ENCODE data around the gene PACSIN2. TPM values are rescaled to one million over a fixed set of nuclear protein-coding genes. Genes with fewer than 3 reads are reported as not detected.
A peak's percentile ranks its signal among the peaks of the same experiment; 100 is the strongest.
"Not testable (repeated sequence)": the region's sequence is repeated elsewhere in the genome, so short reads cannot be mapped to it uniquely, and the experiment has no call there.

Gene PACSIN2
- total RNA-seq, 1 donor from 2014 or later: 93.4 TPM

DNA sequence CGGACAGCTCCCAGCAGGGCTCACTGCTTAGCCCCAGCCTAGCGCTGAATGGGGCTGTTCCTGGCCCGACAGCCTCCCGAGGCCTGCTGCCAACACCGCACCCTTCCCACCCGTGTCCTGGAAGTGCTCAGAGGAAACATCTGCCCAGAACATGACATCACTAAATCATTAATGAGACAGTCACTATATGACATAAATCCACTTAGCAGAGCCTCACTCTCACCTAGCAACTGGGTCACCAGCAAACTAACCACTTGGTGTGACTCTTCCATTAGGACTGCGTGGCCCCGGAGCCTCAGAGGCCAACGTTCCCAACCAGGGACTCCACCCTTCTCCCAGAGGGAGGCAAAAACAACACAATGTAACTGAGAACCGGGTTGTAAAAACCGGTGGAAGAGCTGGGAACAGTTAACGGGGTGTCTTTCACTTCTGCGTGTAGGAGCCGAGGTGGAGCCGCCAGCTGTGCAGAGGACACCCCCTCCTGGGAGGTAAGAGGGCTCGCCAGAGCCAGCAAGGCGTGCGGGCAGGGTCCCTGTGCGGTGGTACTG, 21.4 kb upstream of the PACSIN2 start:
- TF ChIP-seq, protein P1, sequence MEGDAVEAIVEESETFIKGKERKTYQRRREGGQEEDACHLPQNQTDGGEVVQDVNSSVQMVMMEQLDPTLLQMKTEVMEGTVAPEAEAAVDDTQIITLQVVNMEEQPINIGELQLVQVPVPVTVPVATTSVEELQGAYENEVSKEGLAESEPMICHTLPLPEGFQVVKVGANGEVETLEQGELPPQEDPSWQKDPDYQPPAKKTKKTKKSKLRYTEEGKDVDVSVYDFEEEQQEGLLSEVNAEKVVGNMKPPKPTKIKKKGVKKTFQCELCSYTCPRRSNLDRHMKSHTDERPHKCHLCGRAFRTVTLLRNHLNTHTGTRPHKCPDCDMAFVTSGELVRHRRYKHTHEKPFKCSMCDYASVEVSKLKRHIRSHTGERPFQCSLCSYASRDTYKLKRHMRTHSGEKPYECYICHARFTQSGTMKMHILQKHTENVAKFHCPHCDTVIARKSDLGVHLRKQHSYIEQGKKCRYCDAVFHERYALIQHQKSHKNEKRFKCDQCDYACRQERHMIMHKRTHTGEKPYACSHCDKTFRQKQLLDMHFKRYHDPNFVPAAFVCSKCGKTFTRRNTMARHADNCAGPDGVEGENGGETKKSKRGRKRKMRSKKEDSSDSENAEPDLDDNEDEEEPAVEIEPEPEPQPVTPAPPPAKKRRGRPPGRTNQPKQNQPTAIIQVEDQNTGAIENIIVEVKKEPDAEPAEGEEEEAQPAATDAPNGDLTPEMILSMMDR (IDR thresholded peaks at IDR 0.05): no peak
- Mint-ChIP-seq H3K36me3 (ENCODE audit: low read depth) (no peaks in the 10 kb centered on the region), H3K4me3 (ENCODE audit: unreplicated experiment) (no peak overlapping the region), H3K27me3 (ENCODE audit: low read depth) (no peaks in the 10 kb centered on the region), H3K4me1 (ENCODE audit: low read depth) (peaks cover 14% of the 10 kb centered on the region), H3K9me3 (ENCODE audit: low read depth) (no peaks in the 10 kb centered on the region), H3K27ac (ENCODE audit: unreplicated experiment) (peak overlapping the region; percentile 83)
- no peak for DNase-seq (ENCODE audit: low spot score)

DNA sequence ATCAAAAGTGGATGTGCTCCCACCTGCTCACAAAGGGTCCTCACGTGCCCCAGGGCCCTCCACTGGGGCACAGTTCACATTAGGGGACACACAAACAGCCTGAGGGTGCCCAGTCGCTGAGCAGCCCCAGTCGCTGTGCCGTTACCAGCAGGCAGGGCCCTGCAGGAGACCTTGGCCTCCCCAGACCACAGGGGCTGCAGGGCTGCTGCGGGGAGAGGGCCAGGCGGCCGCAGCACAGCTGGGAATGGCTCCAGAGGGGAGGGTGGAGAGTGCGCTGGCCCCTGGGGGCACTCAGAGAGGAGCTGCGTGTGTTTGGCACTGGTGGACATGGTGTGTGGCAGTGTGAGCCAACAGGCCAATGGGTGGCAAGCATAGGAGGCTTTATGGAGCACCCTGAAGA, 20.3 kb upstream of the PACSIN2 start:
- Mint-ChIP-seq H3K36me3 (ENCODE audit: low read depth) (no peaks in the 10 kb centered on the region), H3K27me3 (ENCODE audit: low read depth) (no peaks in the 10 kb centered on the region), H3K4me1 (ENCODE audit: low read depth) (peaks cover 14% of the 10 kb centered on the region), H3K4me3 (ENCODE audit: unreplicated experiment) (no peak overlapping the region), H3K27ac (ENCODE audit: unreplicated experiment) (no peak overlapping the region), H3K9me3 (ENCODE audit: low read depth) (no peaks in the 10 kb centered on the region)
- TF ChIP-seq, protein P1 (IDR thresholded peaks at IDR 0.05): no peak
- no peak for DNase-seq (ENCODE audit: low spot score)

DNA sequence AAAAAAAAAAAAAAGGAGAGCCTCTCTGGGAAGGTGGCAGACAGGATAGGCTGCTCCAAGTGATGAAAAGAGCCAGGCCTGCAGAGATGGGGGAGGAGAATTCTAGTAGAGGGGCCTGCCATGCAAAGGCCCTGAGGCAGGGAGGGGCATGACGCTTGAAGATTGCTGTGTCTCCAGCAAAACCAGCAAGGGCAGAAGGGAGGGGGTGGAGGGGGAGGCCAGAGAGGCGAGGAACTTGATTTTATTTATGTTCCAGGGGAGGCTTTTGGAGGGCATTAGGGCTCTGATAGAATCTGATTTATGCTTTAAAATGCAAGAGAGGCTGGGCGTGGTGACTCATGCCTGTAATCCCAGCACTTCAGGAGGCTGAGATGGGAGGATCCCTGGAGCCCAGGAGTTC, 16.7 kb upstream of the PACSIN2 start:
- Mint-ChIP-seq H3K27me3 (ENCODE audit: low read depth) (no peaks in the 10 kb centered on the region), H3K36me3 (ENCODE audit: low read depth) (no peaks in the 10 kb centered on the region), H3K9me3 (ENCODE audit: low read depth) (no peaks in the 10 kb centered on the region), H3K27ac (ENCODE audit: unreplicated experiment) (no peak overlapping the region), H3K4me3 (ENCODE audit: unreplicated experiment) (no peak overlapping the region), H3K4me1 (ENCODE audit: low read depth) (peaks cover 14% of the 10 kb centered on the region)
- no peak for DNase-seq (ENCODE audit: low spot score)
- TF ChIP-seq, protein P1 (IDR thresholded peaks at IDR 0.05): no peak

DNA sequence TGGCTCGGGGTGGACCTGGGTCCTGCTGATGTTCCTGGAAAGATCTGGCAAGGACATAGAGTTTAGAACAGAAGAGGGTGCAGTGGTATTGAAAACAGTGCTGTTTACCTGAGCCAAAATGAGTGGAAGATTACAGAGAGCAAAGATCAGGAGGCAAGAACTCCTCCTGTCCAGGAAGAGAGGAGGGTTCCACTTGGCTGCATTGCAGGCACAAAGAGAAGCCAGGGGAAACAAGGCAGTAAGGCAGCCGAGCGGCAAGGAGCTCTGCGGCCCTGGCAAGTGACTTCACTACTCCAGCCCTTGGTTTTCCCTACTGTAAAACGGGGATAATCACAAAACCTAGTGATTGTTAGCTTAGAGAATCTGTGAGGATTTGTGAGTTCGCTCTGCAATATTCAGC, 3.7 kb upstream of the PACSIN2 start:
- no peak overlapping the region for H3K27ac Mint-ChIP-seq (ENCODE audit: unreplicated experiment)
- no peaks in the 10 kb centered on the region for H3K27me3 Mint-ChIP-seq (ENCODE audit: low read depth)
- H3K4me3 Mint-ChIP-seq (ENCODE audit: unreplicated experiment): no peak overlapping the region
- TF ChIP-seq, protein P1 (IDR thresholded peaks at IDR 0.05): no peak
- no peaks in the 10 kb centered on the region for H3K36me3 Mint-ChIP-seq (ENCODE audit: low read depth)
- H3K9me3 Mint-ChIP-seq (ENCODE audit: low read depth): no peaks in the 10 kb centered on the region
- no peak for DNase-seq (ENCODE audit: low spot score)
- peaks cover 10% of the 10 kb centered on the region for H3K4me1 Mint-ChIP-seq (ENCODE audit: low read depth)

DNA sequence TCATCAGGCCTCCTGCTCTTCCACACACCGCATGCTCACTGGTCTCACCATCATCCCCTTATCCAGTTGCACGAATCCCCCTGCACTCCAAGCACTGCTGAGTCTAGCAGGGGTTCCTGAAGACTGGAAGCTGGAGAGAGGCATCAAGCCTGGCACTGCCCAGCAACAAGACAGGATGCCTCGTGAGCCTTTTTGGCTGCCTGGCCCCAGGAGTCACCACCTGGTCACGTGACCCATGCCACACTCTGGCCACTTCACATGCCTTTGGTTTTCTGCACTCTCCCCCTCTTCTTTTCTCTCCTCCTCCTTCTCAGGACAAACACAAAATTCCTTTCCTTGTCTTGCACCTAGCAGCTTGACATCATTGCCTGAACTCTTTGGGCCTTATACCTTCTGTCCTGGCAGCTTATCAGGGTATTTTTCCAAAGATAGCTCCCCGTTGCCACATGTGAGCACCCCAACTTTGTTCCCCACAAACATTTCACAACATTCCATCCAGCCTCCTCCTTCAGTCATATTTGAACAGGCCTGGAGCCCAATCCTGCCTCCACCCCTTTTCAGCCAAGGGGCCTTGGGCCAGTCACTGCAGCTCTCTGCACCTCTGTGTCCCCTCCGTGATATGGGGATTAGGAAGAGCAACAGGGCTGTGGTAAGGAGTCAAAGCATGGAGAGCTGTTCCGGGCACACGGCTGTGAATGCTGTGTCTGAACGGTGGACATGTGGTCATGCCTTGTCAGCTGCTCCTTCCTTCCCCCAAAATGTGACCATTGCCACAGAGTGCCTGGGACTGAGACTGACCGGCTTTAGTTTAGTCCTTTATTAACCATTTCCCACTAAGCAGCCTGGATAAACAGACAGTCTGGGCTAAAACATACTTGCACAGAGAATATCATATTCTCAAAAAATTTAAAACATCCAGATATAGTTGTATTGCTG, 2.8 kb upstream of the PACSIN2 start:
- no peak overlapping the region for H3K4me3 Mint-ChIP-seq (ENCODE audit: unreplicated experiment)
- TF ChIP-seq, protein P1 (IDR thresholded peaks at IDR 0.05): no peak
- peaks cover 19% of the 10 kb centered on the region for H3K4me1 Mint-ChIP-seq (ENCODE audit: low read depth)
- no peaks in the 10 kb centered on the region for H3K36me3 Mint-ChIP-seq (ENCODE audit: low read depth)
- no peak for DNase-seq (ENCODE audit: low spot score)
- no peaks in the 10 kb centered on the region for H3K27me3 Mint-ChIP-seq (ENCODE audit: low read depth)
- H3K9me3 Mint-ChIP-seq (ENCODE audit: low read depth): no peaks in the 10 kb centered on the region
- H3K27ac Mint-ChIP-seq (ENCODE audit: unreplicated experiment): no peak overlapping the region

DNA sequence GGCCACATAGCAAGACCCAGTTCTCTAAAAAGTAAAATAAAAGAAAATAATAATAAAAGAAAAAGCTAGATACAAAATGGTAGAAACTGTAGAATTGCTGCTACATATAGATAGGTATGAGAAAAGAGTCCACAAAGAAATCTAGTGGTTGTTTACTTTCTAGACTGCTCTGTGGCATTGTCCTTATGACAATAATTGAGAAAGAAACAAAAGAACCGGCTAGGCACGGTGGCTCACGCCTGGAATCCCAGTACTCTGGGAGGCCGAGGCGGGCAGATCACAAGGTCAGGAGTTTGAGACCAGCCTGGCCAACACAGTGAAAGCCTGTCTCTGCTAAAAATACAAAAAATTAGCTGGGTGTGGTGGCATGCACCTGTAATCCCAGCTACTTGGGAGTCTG, 1.2 kb upstream of the PACSIN2 start:
- H3K4me3 Mint-ChIP-seq (ENCODE audit: unreplicated experiment); H3K27me3 Mint-ChIP-seq (ENCODE audit: low read depth); H3K9me3 Mint-ChIP-seq (ENCODE audit: low read depth); H3K36me3 Mint-ChIP-seq (ENCODE audit: low read depth); DNase-seq (ENCODE audit: low spot score); H3K27ac Mint-ChIP-seq (ENCODE audit: unreplicated experiment): not testable (repeated sequence)
- H3K4me1 Mint-ChIP-seq (ENCODE audit: low read depth): peaks cover 26% of the 10 kb centered on the region

Data from chondrocyte (in vitro differentiated cells).